Tibial nerve (tissue), 4 donors: ENCODE measurements around the gene SART3. TPM values are rescaled to one million over a fixed set of nuclear protein-coding genes. Genes with fewer than 3 reads are reported as not detected.

ENCODE experiments used
- DNase-seq, 2 donors: peaks; one replicate each; pipeline ENCODE4 v3.0.0-alpha.2; 2019; ENCODE audit warnings: low spot score in 2 of 2
- H3K27ac ChIP-seq, 4 donors: fragments of 200-600 bp; sonication (generic) in 3 of 4; one replicate each; pipeline ENCODE4 v1.5.1; 2017 to 2019; ENCODE audit warnings: mild to moderate bottlenecking in 1 of 4
- H3K27me3 ChIP-seq, 2 donors: fragments of 200-600 bp; sonication (generic) in 1 of 2; one replicate each; pipeline versions ENCODE4 v1.5.1 to v1.6.0; 2017 to 2019
- H3K36me3 ChIP-seq, 3 donors: fragments of 200-600 bp; sonication (generic); one replicate each; pipeline ENCODE4 v1.5.1; 2018 to 2019
- H3K4me1 ChIP-seq, 4 donors: fragments of 200-600 bp; sonication (generic) in 3 of 4; one replicate each; pipeline ENCODE4 v1.5.1; 2017 to 2019
- H3K4me3 ChIP-seq, 4 donors: fragments of 200-600 bp; sonication (generic) in 3 of 4; one replicate each; pipeline ENCODE4 v1.5.1; 2017 to 2019; ENCODE audit warnings: mild to moderate bottlenecking in 1 of 4, moderate library complexity in 1 of 4
- H3K9me3 ChIP-seq, 4 donors: fragments of 200-600 bp; sonication (generic) in 3 of 4; one replicate each; pipeline ENCODE4 v1.5.1; 2017 to 2019
- EP300 ChIP-seq, 2 donors: sonication (generic); formaldehyde crosslinking; IDR thresholded peaks; one replicate each; pipeline ENCODE4 v1.6.1; 2017; ENCODE audit warnings: antibody characterized with exemption in 2 of 2, mild to moderate bottlenecking in 1 of 2
- POLR2A ChIP-seq, 2 donors: fragments of 450-650 bp; IDR thresholded peaks; one replicate each; pipeline ENCODE4 v1.6.1; 2017; ENCODE audit warnings: antibody characterized with exemption in 2 of 2, mild to moderate bottlenecking in 2 of 2, moderate library complexity in 2 of 2
- WGBS, 2 donors: methylation state at CpG; one replicate each; pipeline ENCODE4 v1.1.5; 2018; 5-methylcytosine and 5-hydroxymethylcytosine counted together
- total RNA-seq, 4 donors: library from RNA; depleted of rRNA; stranded (reverse); fragments of >200 nt; gene quantifications; one replicate each; pipeline ENCODE4 v1.1.0, GENCODE V29; 2016
- TF ChIP-seq, protein P1 (sequence below), 5 experiments: fragments of 200-600 bp in 3 of 5; fragments of 450-650 bp in 2 of 5; sonication (generic) in 3 of 5; IDR thresholded peaks; one replicate each; pipeline ENCODE4 v1.5.1; 2016 to 2019; ENCODE audit warnings: antibody characterized with exemption in 5 of 5, mild to moderate bottlenecking in 3 of 5, moderate library complexity in 2 of 5

Gene SART3
- total RNA-seq, 4 donors from 2014 or later, result 51.3 to 70.1 (median 63.4) TPM

DNA sequence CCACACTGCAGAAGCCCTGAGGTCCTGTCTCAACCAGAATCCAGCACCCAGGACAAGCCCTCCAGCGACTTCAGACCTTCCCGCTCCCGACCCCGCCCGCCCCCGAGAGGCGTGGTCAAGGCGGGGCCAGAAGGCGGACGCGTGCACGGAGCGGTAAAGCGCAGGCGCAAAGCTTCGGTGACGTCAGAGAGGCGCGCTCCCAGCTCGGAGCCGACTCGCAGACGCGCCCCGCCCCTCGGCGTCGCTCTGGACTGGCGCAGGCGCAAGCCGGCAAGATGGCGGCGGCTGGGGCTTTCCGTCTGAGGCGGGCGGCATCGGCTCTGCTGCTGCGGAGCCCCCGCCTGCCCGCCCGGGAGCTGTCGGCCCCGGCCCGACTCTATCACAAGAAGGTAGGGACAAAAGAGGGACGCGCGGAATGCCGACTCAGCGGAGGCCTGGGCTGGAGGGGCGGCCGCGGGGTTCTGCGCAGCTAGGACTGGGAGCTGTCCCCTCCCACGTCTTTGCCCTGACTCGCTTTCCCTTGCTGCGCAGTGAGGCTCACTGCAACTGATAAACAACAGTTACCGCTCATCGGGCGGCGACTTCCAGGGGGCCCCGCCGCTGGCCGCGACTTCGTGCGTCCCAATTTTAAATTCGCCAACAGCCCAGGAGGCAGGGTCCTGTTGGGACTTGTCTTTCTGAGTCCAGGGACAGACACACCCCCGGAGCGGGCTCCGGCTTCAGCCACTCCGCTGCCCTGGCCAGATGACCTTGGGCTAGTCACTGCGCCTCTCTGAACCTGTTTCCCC, 1.6 kb upstream of the SART3 start, which contains the start of gene ISCU:
Gene ISCU (plus strand): TSS at position 249 of the 788 bp plus-strand sequence. CDS start 27 bp downstream, at position 276.
- peaks cover 0 to 39% (median 16%) of the 10 kb centered on the region in 3 donors for H3K36me3 ChIP-seq
- TF ChIP-seq, protein P1, sequence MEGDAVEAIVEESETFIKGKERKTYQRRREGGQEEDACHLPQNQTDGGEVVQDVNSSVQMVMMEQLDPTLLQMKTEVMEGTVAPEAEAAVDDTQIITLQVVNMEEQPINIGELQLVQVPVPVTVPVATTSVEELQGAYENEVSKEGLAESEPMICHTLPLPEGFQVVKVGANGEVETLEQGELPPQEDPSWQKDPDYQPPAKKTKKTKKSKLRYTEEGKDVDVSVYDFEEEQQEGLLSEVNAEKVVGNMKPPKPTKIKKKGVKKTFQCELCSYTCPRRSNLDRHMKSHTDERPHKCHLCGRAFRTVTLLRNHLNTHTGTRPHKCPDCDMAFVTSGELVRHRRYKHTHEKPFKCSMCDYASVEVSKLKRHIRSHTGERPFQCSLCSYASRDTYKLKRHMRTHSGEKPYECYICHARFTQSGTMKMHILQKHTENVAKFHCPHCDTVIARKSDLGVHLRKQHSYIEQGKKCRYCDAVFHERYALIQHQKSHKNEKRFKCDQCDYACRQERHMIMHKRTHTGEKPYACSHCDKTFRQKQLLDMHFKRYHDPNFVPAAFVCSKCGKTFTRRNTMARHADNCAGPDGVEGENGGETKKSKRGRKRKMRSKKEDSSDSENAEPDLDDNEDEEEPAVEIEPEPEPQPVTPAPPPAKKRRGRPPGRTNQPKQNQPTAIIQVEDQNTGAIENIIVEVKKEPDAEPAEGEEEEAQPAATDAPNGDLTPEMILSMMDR (IDR thresholded peaks at IDR 0.05), result peak in 2 of 5 experiments; percentile 27 to 40
- TF ChIP-seq POLR2A (IDR thresholded peaks at IDR 0.05) (peak; percentile 76 to 94), EP300 (IDR thresholded peaks at IDR 0.05) (peak; percentile 74 to 93)
- H3K9me3 ChIP-seq, result no peaks in the 10 kb centered on the region
- peak within 1 kb of the TSS; percentile 81 to 97 (median 97) for H3K27ac ChIP-seq
- H3K4me3 ChIP-seq, result peak within 1 kb of the TSS; percentile 81 to 97 (median 96)
- no peaks in the 10 kb centered on the region for H3K27me3 ChIP-seq
- 0% methylated on average over 13 of the region's 72 CpGs; no CpG with 5 or more reads in 1 of the 2 donors for WGBS, 2 donors
- H3K4me1 ChIP-seq, result peaks cover 0 to 75% (median 20%) of the 10 kb centered on the region in 4 donors
- peak; percentile 91 to 95 for DNase-seq

DNA sequence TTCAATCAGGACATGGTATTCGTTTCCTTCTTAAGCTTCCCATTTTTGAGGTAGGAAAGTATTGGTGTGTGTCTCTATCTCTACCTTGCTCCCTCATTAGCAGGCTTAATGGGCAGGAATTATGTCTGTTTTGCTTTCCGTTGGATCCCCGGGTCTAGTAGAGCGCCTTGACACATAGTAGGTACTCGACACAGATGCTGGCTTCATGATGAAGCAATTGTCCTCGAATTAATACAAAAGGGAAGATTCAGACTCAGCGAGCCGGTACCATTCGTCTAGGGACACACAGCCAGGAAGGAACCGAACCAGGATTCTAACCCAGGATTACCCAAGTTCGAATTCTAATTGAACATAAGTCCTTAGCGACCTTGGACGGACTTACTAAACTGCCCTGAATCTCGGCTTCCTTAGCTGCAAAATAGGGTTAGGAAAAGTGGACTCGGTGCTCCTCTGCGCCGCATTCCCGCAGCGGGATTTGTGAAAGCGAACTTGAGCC, 927 bp upstream of the SART3 start:
- Histone ChIP-seq H3K27ac (peak overlapping the region in 3 of 4 donors; percentile 81 to 97 (median 97)), H3K4me1 (peaks cover 0 to 77% (median 21%) of the 10 kb centered on the region in 4 donors), H3K36me3 (peaks cover 0 to 36% (median 11%) of the 10 kb centered on the region in 3 donors), H3K9me3 (no peaks in the 10 kb centered on the region), H3K4me3 (peak overlapping the region; percentile 62 to 96 (median 88)), H3K27me3 (no peaks in the 10 kb centered on the region)
- DNase-seq, result no peak
- WGBS, 2 donors, result 0 to 1% methylated on average over 15 to 17 of the region's 20 CpGs
- TF ChIP-seq, protein P1 (IDR thresholded peaks at IDR 0.05), result no peak
- TF ChIP-seq EP300 (IDR thresholded peaks at IDR 0.05) (no peak), POLR2A (IDR thresholded peaks at IDR 0.05) (no peak)

DNA sequence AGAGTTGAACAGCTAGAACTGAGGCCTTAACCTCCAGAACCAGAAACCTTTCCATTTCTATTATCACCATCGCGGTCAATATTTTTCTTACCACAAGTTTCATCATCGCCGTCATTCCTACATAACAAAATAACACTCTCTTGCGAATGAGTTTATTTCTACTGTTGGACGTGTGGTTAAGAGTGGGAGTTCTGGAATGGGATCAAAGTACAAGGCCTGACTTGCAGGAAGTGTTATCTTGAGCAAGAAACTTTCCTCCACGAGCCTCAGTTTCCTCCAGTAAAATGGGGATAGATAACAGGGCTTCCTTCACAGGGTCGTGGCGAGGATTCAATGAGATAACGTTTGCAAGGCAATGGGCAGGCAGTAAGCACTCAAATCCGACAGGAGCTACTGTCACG, 652 bp downstream of the SART3 start:
- WGBS, 2 donors, result 0% methylated on average over 12 of the region's 12 CpGs
- H3K36me3 ChIP-seq, result peaks cover 0 to 20% (median 0%) of the 10 kb centered on the region in 3 donors
- no peak for TF ChIP-seq EP300 (IDR thresholded peaks at IDR 0.05)
- no peak for TF ChIP-seq POLR2A (IDR thresholded peaks at IDR 0.05)
- TF ChIP-seq, protein P1 (IDR thresholded peaks at IDR 0.05), result no peak
- peaks cover 0 to 75% (median 23%) of the 10 kb centered on the region in 4 donors for H3K4me1 ChIP-seq
- H3K9me3 ChIP-seq, result no peaks in the 10 kb centered on the region
- DNase-seq, result no peak
- no peaks in the 10 kb centered on the region for H3K27me3 ChIP-seq
- H3K4me3 ChIP-seq, result peak overlapping the region; percentile 62 to 96 (median 88)
- H3K27ac ChIP-seq, result peak overlapping the region; percentile 81 to 97 (median 89)

DNA sequence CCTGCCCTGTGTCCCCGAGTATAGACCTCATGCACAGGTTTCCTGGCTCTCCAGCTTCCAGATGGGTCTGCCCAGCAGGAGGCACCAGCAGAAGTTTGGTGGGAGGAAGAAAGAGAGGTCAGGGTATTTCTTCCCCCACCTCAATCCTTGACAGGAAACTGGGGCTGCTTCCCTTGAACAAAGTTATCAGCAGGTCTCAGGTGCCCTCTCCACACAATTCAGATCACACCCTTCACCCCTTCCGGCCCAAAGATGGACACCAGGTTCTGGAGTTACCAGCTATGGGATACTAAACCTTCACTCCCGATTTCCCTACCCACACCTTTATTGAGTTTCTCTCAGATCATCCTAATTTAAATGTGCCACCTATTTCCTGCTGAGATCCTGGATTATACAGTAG, 1.2 kb downstream of the SART3 start:
- Histone ChIP-seq H3K9me3 (no peaks in the 10 kb centered on the region), H3K4me1 (peaks cover 0 to 75% (median 23%) of the 10 kb centered on the region in 4 donors), H3K4me3 (peak overlapping the region in 3 of 4 donors; percentile 62 to 96 (median 95)), H3K36me3 (peaks cover 0 to 14% (median 0%) of the 10 kb centered on the region in 3 donors), H3K27me3 (no peaks in the 10 kb centered on the region), H3K27ac (no peak overlapping the region)
- 57 to 60% methylated on average over 3 of the region's 3 CpGs for WGBS, 2 donors
- no peak for DNase-seq
- TF ChIP-seq, protein P1 (IDR thresholded peaks at IDR 0.05), result no peak
- TF ChIP-seq EP300 (IDR thresholded peaks at IDR 0.05), result no peak
- no peak for TF ChIP-seq POLR2A (IDR thresholded peaks at IDR 0.05)
